ENCODE data around the gene SOCS7.

SOCS7 gene

GRCh38 chr17:38358586-38359513 lies 7.2 kb downstream of the SOCS7 start:
- no peak for DNase-seq (ENCODE audit: low read depth, low spot score)
- H3K27ac ChIP-seq, result peak overlapping the region; percentile 21

DNA sequence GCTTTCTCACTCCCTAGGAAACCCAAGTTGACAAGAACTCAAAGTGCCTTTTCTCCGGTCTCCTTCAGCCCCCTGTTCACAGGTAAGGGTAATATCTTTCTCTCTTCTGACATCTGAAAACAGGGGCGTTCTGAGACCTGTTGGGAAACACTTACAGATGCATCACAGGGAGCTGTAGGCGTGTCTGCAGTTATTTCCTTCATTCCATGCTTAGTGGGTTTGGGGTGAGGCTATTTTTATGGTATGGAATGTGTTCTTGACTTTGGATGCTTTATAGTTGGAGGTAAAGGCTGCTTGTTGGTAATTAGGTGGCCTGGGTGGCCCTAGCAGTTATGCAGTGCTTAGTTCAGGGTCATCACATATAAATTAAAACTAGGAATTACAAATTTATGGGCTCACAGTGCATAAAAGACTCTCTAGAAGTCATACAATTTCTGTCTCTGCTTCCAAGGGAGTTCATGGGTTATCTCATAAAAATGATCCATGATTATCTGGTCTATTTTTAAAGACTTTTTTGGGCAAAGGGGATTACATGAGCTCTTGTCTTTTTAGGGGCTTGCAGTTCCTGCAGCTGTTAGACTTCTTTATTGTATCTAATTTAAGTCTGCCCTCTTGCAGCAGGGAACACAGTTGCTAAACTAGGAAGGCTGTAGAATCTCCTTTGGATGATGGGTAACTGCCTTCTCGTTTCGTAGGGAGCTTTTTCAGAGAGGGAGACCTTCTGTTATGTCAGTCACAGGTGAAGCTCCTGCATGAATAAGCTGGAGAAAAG lies 10.2 kb downstream of the SOCS7 start:
- DNase-seq (ENCODE audit: low read depth, low spot score), result peak; percentile 26
- H3K27ac ChIP-seq, result peak overlapping the region; percentile 60

- DNase-seq (ENCODE audit: low read depth, low spot score), result no peak
- no peak overlapping the region for H3K27ac ChIP-seq
Observed at GRCh38 chr17:38363016-38363415, 11.4 kb downstream of the SOCS7 start.

GRCh38 chr17:38364741-38365140 lies 13.1 kb downstream of the SOCS7 start:
- DNase-seq (ENCODE audit: low read depth, low spot score), result no peak
- no peak overlapping the region for H3K27ac ChIP-seq

- no peak overlapping the region for H3K27ac ChIP-seq
- no peak for DNase-seq (ENCODE audit: low read depth, low spot score)
Observed at GRCh38 chr17:38369124-38369886, 17.7 kb downstream of the SOCS7 start.

DNA sequence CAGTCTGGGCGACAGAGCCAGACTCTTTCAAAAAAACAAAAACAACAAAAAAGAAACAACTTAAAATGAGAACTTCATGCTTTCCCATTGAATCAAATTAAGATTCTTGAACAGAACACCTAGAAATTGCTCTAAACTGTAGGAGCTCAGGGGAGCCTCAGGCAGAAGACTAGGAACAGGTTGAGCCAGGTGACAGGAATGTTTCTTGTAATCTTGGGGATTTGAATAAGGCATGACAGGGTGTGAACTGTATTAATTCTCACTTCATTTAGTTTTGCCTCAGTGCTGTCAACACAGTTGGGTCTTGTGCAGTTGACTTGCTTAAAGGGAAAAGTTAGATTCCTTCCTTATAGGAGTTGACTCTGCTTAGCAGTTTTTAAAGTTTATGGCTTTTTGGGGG lies 27.8 kb downstream of the SOCS7 start:
- DNase-seq (ENCODE audit: low read depth, low spot score), result no peak
- peak overlapping the region; percentile 6 for H3K27ac ChIP-seq

GRCh38 chr17:38395090-38395489 lies 43.4 kb downstream of the SOCS7 start:
- no peak for DNase-seq (ENCODE audit: low read depth, low spot score)
- H3K27ac ChIP-seq, result no peak overlapping the region

- DNase-seq (ENCODE audit: low read depth, low spot score), result no peak
Observed at GRCh38 chr17:38397227-38397626, 45.6 kb downstream of the SOCS7 start.

GRCh38 chr17:38400286-38400685 lies 48.6 kb downstream of the SOCS7 start:
- DNase-seq (ENCODE audit: low read depth, low spot score), result no peak
- H3K27ac ChIP-seq, result no peak overlapping the region

More at GRCh38 chr17:38397227-38397626, 45.6 kb downstream of the SOCS7 start:
- no peak overlapping the region for H3K27ac ChIP-seq

GRCh38 chr17:38401459-38401858 lies 49.8 kb downstream of the SOCS7 start:
- DNase-seq (ENCODE audit: low read depth, low spot score), result no peak
- no peak overlapping the region for H3K27ac ChIP-seq

- no peak overlapping the region for H3K27ac ChIP-seq
- no peak for DNase-seq (ENCODE audit: low read depth, low spot score)
Observed at GRCh38 chr17:38402897-38403296, 51.3 kb downstream of the SOCS7 start.

GRCh38 chr17:38403491-38403890 lies 51.8 kb downstream of the SOCS7 start:
- DNase-seq (ENCODE audit: low read depth, low spot score), result no peak
- no peak overlapping the region for H3K27ac ChIP-seq

GRCh38 chr17:38404174-38404943 lies 52.7 kb downstream of the SOCS7 start:
- DNase-seq (ENCODE audit: low read depth, low spot score), result no peak
- H3K27ac ChIP-seq, result no peak overlapping the region

DNA sequence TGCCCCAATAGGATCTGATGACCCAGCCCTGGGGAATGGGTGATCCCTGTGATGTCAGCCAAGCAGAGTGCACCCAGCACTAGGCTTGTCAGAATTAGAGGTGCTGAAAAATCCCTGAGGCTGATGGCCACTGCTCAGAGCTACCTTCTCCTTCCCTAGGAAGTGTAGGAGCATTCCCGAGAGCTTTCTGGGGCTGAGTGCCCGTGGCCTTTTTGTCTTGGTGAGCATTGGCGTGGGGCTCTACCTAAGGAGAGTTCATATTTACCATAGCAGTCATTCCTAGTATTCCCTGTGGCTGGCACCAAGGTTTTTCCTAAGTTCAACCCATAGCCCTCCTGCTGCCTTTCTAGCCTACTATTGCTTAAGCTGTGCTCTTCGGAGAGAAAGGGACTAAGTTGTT lies 54.0 kb downstream of the SOCS7 start:
- H3K27ac ChIP-seq, result no peak overlapping the region
- no peak for DNase-seq (ENCODE audit: low read depth, low spot score)

- DNase-seq (ENCODE audit: low read depth, low spot score), result no peak
- H3K27ac ChIP-seq, result no peak overlapping the region
Observed at GRCh38 chr17:38410201-38410600, 58.6 kb downstream of the SOCS7 start.

GRCh38 chr17:38415250-38416194 lies 63.9 kb downstream of the SOCS7 start:
- DNase-seq (ENCODE audit: low read depth, low spot score), result no peak
- H3K27ac ChIP-seq, result peak overlapping the region; percentile 60

- no peak for DNase-seq (ENCODE audit: low read depth, low spot score)
- H3K27ac ChIP-seq, result no peak overlapping the region
Observed at GRCh38 chr17:38416840-38417209, 65.2 kb downstream of the SOCS7 start.

- H3K27ac ChIP-seq, result no peak overlapping the region
- DNase-seq (ENCODE audit: low read depth, low spot score), result no peak
Observed at GRCh38 chr17:38417210-38417951, 65.7 kb downstream of the SOCS7 start.
